CD4-positive, alpha-beta T cell treated with Interleukin-15 for 4 hours (primary cell): Measurements from ENCODE around the gene PIK3C2B.
"Not testable (repeated sequence)": the region's sequence is repeated elsewhere in the genome, so short reads cannot be mapped to it uniquely, and the experiment has no call there.

ENCODE experiments used
- DNase-seq: peaks from one replicate; pipeline ENCODE4 v3.0.0-alpha.2; 2020; ENCODE audit warnings: low spot score

Gene PIK3C2B

GRCh38 chr1:204506201-204506968 is 11.8 kb upstream of the PIK3C2B start:
- DNase-seq, result peak; percentile 83

- DNase-seq, result no peak
These were observed 11.1 kb upstream of the PIK3C2B start for GRCh38 chr1:204505674-204506200.

GRCh38 chr1:204503913-204504519 is 9.4 kb upstream of the PIK3C2B start:
- DNase-seq, result no peak

GRCh38 chr1:204503122-204503912 is 8.7 kb upstream of the PIK3C2B start:
- DNase-seq, result peak; percentile 84

- no peak for DNase-seq
These were observed 7.6 kb upstream of the PIK3C2B start for GRCh38 chr1:204502241-204502640.

GRCh38 chr1:204499511-204500468 is 5.2 kb upstream of the PIK3C2B start:
- no peak for DNase-seq

GRCh38 chr1:204498981-204499380 is 4.4 kb upstream of the PIK3C2B start:
- no peak for DNase-seq

- DNase-seq, result no peak
These were observed 1.2 kb upstream of the PIK3C2B start for GRCh38 chr1:204495777-204496176.

- DNase-seq, result no peak
These were observed 611 bp upstream of the PIK3C2B start for GRCh38 chr1:204495078-204495753.

GRCh38 chr1:204493984-204494280 is 673 bp downstream of the PIK3C2B start:
- DNase-seq, result peak; percentile 43

- DNase-seq, result no peak
These were observed 1.2 kb downstream of the PIK3C2B start for GRCh38 chr1:204493145-204493983.

GRCh38 chr1:204491655-204492054 is 3.0 kb downstream of the PIK3C2B start:
- DNase-seq, result no peak

- no peak for DNase-seq
These were observed 7.4 kb downstream of the PIK3C2B start for GRCh38 chr1:204487256-204487615.

- DNase-seq, result not testable (repeated sequence)
These were observed 7.9 kb downstream of the PIK3C2B start for GRCh38 chr1:204486513-204487255.

- no peak for DNase-seq
These were observed 10.8 kb downstream of the PIK3C2B start for GRCh38 chr1:204483791-204484190.

GRCh38 chr1:204480515-204480914 is 14.1 kb downstream of the PIK3C2B start:
- DNase-seq, result no peak

GRCh38 chr1:204479387-204480136 is 15.0 kb downstream of the PIK3C2B start:
- no peak for DNase-seq

- no peak for DNase-seq
These were observed 15.7 kb downstream of the PIK3C2B start for GRCh38 chr1:204478921-204479320.
